HEK293 (cell line): ENCODE data around the gene STEAP3.

ENCODE experiments used
- KLF1 ChIP-seq: fragments of 450-650 bp; formaldehyde crosslinking; IDR thresholded peaks from 2 replicates; pipeline ENCODE4 v1.5.1; 2016; ENCODE audit warnings: missing biosample characterization, missing genetic modification characterization
- ZBTB7A ChIP-seq: fragments of 450-650 bp; formaldehyde crosslinking; IDR thresholded peaks from 2 replicates; pipeline ENCODE4 v1.5.1; 2016; ENCODE audit warnings: low read depth, missing biosample characterization, missing genetic modification characterization
- ZBTB8A ChIP-seq: fragments of 450-650 bp; formaldehyde crosslinking; IDR thresholded peaks from 2 replicates; pipeline ENCODE4 v1.5.1; 2016; ENCODE audit warnings: missing biosample characterization, missing genetic modification characterization
- ZNF274 ChIP-seq, 2 experiments: fragments of 200-500 bp in 1 of 2; fragments of 450-650 bp in 1 of 2; sonication (Bioruptor generic) in 1 of 2; formaldehyde crosslinking in 1 of 2; IDR thresholded peaks; 2 replicates each; pipeline versions ENCODE4 v1.5.1 to v1.6.1; 2014 to 2016; ENCODE audit warnings: borderline replicate concordance in 1 of 2, inconsistent platforms in 1 of 2, low read length in 1 of 2, missing biosample characterization in 1 of 2, missing genetic modification characterization in 1 of 2
- ZNF596 ChIP-seq: fragments of 450-650 bp; IDR thresholded peaks from 2 replicates; pipeline ENCODE4 v1.5.0; 2018; ENCODE audit warnings: missing biosample characterization, mild to moderate bottlenecking, missing genetic modification characterization, moderate library complexity
- TF ChIP-seq, protein P1 (sequence below): fragments of 450-650 bp; formaldehyde crosslinking; IDR thresholded peaks from 2 replicates; pipeline ENCODE4 v1.5.1; 2016; ENCODE audit warnings: missing biosample characterization, missing genetic modification characterization
- TF ChIP-seq, protein P2 (sequence below): fragments of 450-650 bp; formaldehyde crosslinking; IDR thresholded peaks from 2 replicates; pipeline ENCODE4 v1.5.1; 2016; ENCODE audit warnings: missing biosample characterization, missing genetic modification characterization

- TF ChIP-seq ZBTB8A (tag by site-specific recombination): no peak
- TF ChIP-seq ZNF596 (tag by site-specific recombination): no peak
- no peak for TF ChIP-seq KLF1
- TF ChIP-seq ZBTB7A: no peak
- no peak for TF ChIP-seq ZNF274 (IDR thresholded peaks at IDR 0.05; ENCODE audit: low read length)
- TF ChIP-seq ZNF274 (tag by site-specific recombination; IDR thresholded peaks at IDR 0.05; ENCODE audit: borderline replicate concordance): no peak
- TF ChIP-seq, protein P1, sequence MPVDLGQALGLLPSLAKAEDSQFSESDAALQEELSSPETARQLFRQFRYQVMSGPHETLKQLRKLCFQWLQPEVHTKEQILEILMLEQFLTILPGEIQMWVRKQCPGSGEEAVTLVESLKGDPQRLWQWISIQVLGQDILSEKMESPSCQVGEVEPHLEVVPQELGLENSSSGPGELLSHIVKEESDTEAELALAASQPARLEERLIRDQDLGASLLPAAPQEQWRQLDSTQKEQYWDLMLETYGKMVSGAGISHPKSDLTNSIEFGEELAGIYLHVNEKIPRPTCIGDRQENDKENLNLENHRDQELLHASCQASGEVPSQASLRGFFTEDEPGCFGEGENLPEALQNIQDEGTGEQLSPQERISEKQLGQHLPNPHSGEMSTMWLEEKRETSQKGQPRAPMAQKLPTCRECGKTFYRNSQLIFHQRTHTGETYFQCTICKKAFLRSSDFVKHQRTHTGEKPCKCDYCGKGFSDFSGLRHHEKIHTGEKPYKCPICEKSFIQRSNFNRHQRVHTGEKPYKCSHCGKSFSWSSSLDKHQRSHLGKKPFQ (tag by site-specific recombination): no peak
- TF ChIP-seq, protein P2, sequence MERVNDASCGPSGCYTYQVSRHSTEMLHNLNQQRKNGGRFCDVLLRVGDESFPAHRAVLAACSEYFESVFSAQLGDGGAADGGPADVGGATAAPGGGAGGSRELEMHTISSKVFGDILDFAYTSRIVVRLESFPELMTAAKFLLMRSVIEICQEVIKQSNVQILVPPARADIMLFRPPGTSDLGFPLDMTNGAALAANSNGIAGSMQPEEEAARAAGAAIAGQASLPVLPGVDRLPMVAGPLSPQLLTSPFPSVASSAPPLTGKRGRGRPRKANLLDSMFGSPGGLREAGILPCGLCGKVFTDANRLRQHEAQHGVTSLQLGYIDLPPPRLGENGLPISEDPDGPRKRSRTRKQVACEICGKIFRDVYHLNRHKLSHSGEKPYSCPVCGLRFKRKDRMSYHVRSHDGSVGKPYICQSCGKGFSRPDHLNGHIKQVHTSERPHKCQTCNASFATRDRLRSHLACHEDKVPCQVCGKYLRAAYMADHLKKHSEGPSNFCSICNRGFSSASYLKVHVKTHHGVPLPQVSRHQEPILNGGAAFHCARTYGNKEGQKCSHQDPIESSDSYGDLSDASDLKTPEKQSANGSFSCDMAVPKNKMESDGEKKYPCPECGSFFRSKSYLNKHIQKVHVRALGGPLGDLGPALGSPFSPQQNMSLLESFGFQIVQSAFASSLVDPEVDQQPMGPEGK: no peak
These were observed 2.8 kb upstream of the STEAP3 start for GRCh38 chr2:119220720-119221301.
